ENCODE data around the gene RHAG. TPM values are rescaled to one million over a fixed set of nuclear protein-coding genes. Genes with fewer than 3 reads are reported as not detected.
A peak's percentile ranks its signal among the peaks of the same experiment; 100 is the strongest.
"Not testable (repeated sequence)": the region's sequence is repeated elsewhere in the genome, so short reads cannot be mapped to it uniquely, and the experiment has no call there.

The RHAG gene
- total RNA-seq, 4 donors from 2014 or later: 0.19 TPM; not detected in 3

- Histone ChIP-seq H3K27ac (no peak overlapping the region), H3K9me3 (no peaks in the 10 kb centered on the region), H3K4me3 (no peak overlapping the region), H3K27me3 (no peaks in the 10 kb centered on the region), H3K4me1 (peaks cover 0 to 6% (median 0%) of the 10 kb centered on the region in 3 donors), H3K36me3 (no peaks in the 10 kb centered on the region)
- 50 to 85% methylated on average over 1 to 3 of the region's 3 CpGs for WGBS, 2 donors
- intact Hi-C loops (cut with DNase I): loop anchor here (10.0 kb wide), 1 partner anchor 218 kb away; no protein-coding TSS in a partner anchor
- no peak for TF ChIP-seq CTCF (IDR thresholded peaks at IDR 0.05)
- TF ChIP-seq POLR2A (IDR thresholded peaks at IDR 0.05): no peak
- no peak for DNase-seq
Observed at GRCh38 chr6:49626811-49627210, 9.8 kb downstream of the RHAG start.

- TF ChIP-seq CTCF (IDR thresholded peaks at IDR 0.05): no peak
- TF ChIP-seq POLR2A (IDR thresholded peaks at IDR 0.05): no peak
- Histone ChIP-seq H3K4me1 (peaks cover 0 to 1% (median 0%) of the 10 kb centered on the region in 3 donors), H3K4me3 (no peak overlapping the region), H3K36me3 (no peaks in the 10 kb centered on the region), H3K9me3 (no peaks in the 10 kb centered on the region), H3K27me3 (no peaks in the 10 kb centered on the region), H3K27ac (no peak overlapping the region)
- intact Hi-C loops (cut with DNase I): no loop called here
- DNase-seq: no peak
Observed at GRCh38 chr6:49618257-49618656, 18.4 kb downstream of the RHAG start.

- H3K4me3 ChIP-seq; H3K36me3 ChIP-seq; H3K9me3 ChIP-seq; H3K27me3 ChIP-seq; intact Hi-C loops (cut with DNase I); DNase-seq; H3K27ac ChIP-seq; H3K4me1 ChIP-seq: not testable (repeated sequence)
- WGBS, 2 donors: 73 to 80% methylated on average over 5 of the region's 5 CpGs
Observed at GRCh38 chr6:49614144-49614543, 22.5 kb downstream of the RHAG start.

GRCh38 chr6:49609285-49609684, 27.4 kb downstream of the RHAG start:
- intact Hi-C loops (cut with DNase I): loop anchor here (5.0 kb wide), 1 partner anchor 77 kb away; no protein-coding TSS in a partner anchor
- TF ChIP-seq POLR2A (IDR thresholded peaks at IDR 0.05) (no peak), CTCF (IDR thresholded peaks at IDR 0.05) (no peak)
- Histone ChIP-seq H3K4me3 (no peak overlapping the region), H3K36me3 (no peaks in the 10 kb centered on the region), H3K27me3 (peaks cover 0 to 5% (median 0%) of the 10 kb centered on the region in 4 donors), H3K9me3 (no peaks in the 10 kb centered on the region), H3K4me1 (no peaks in the 10 kb centered on the region), H3K27ac (no peak overlapping the region)
- no peak for DNase-seq
- 50 to 53% methylated on average over 1 of the region's 1 CpG for WGBS, 2 donors

- not testable (repeated sequence) for H3K36me3 ChIP-seq, DNase-seq, H3K27ac ChIP-seq, H3K9me3 ChIP-seq, H3K4me3 ChIP-seq, H3K4me1 ChIP-seq, H3K27me3 ChIP-seq
- WGBS, 2 donors: 76 to 84% methylated on average over 9 of the region's 9 CpGs
- intact Hi-C loops (cut with DNase I): loop anchor here (5.0 kb wide), 1 partner anchor 76 kb away; no protein-coding TSS in a partner anchor
Observed at GRCh38 chr6:49608275-49608674, 28.4 kb downstream of the RHAG start.

- Histone ChIP-seq H3K27ac (no peak overlapping the region), H3K4me1 (no peaks in the 10 kb centered on the region), H3K36me3 (no peaks in the 10 kb centered on the region), H3K9me3 (no peaks in the 10 kb centered on the region), H3K4me3 (no peak overlapping the region), H3K27me3 (peaks cover 0 to 5% (median 0%) of the 10 kb centered on the region in 4 donors)
- no peak for DNase-seq
- peak in 1 of 6 experiments; percentile 1 for TF ChIP-seq CTCF (IDR thresholded peaks at IDR 0.05)
- no peak for TF ChIP-seq POLR2A (IDR thresholded peaks at IDR 0.05)
- intact Hi-C loops (cut with DNase I): loop anchor here (5.0 kb wide), 1 partner anchor 75 kb away; no protein-coding TSS in a partner anchor
Observed at GRCh38 chr6:49607391-49607982, 29.2 kb downstream of the RHAG start.
